ENCODE data around the gene SDK2. TPM values are rescaled to one million over a fixed set of nuclear protein-coding genes. Genes with fewer than 3 reads are reported as not detected.

SDK2 gene
- total and polyA plus RNA-seq, 4 donors: 0.15 to 5.3 (median 2.5) TPM

DNA sequence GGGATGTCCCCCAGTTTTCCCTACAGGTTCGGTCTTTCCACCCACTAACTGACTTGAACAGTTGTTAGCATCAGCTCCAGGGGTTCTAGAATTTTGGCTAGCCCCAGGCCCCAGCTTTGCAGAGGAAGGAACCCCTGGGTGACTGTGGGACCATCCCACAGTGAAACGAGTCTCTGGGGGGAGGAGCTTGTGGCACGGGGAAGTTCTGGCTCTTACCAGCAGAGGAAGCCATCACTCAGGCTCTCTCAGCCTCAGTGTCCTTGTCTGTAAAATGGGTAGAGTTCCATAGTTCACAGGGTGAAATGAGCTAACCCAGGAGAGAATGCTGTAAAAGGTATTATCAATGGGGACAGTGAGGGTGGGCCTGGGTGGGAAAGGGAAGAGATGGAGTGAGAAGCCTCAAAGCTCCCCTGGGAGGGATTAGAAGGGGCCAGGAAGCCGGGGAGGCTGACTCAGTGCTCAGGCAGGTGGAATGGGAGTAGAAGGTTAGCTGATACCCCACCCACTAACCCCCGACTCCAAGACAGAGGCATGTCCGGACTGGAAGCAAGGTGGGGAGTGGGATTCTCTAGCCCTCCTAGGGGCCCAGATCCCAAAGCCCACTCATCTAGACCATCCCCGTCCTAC, 301.6 kb downstream of the SDK2 start:
- Histone ChIP-seq H3K27me3 (ENCODE audit: control insufficient read depth in 1 of 2, insufficient read depth in 2 of 2, low read length in 1 of 2) (no peaks in the 10 kb centered on the region), H3K4me1 (ENCODE audit: control insufficient read depth in 1 of 2, insufficient read depth in 2 of 2, low read length in 2 of 2) (no peaks in the 10 kb centered on the region), H3K27ac (ENCODE audit: low read depth in 1 of 2, low read length in 2 of 2) (peak overlapping the region in 1 of 2 donors; percentile 14), H3K36me3 (ENCODE audit: control insufficient read depth in 1 of 2, insufficient read depth in 2 of 2, low read length in 1 of 2) (no peaks in the 10 kb centered on the region), H3K9me3 (ENCODE audit: control insufficient read depth, low read length) (no peaks in the 10 kb centered on the region), H3K4me3 (ENCODE audit: low read length in 2 of 2) (no peak overlapping the region)
- WGBS, 2 donors: 12 to 19% methylated on average over 7 of the region's 7 CpGs
- peak; percentile 0 for ATAC-seq (ENCODE audit: low FRiP score)
- no peak for DNase-seq
- intact Hi-C loops (cut with DNase I): loop anchor here in 1 of 2 donors (5.0 kb wide), 1 partner anchor 35 kb away; no protein-coding TSS in a partner anchor

DNA sequence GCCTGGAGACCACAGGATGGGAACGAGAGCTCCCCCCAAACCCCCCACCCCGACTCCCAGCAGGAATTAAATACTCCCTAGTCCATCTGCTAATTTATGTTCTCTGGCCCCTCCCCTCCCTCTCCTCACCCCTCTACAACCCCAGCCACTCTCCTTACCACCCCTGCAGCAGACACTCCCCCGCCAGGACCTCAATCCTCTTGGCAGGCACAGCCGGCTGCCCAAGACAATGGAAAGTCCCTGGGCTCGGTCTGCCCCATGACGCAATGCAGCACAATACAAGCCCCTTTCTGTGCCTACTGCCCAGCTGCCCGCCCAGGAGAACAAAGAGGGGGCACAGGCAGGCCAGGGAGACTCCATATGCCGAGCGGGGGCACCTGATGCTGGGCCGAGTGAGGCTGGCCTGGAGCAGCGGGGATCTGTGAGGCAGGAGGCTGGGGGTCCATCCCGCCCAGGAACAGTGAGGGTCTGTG, 302.2 kb downstream of the SDK2 start:
- Histone ChIP-seq H3K4me3 (ENCODE audit: low read length in 2 of 2) (no peak overlapping the region), H3K9me3 (ENCODE audit: control insufficient read depth, low read length) (no peaks in the 10 kb centered on the region), H3K36me3 (ENCODE audit: control insufficient read depth in 1 of 2, insufficient read depth in 2 of 2, low read length in 1 of 2) (no peaks in the 10 kb centered on the region), H3K27ac (ENCODE audit: low read depth in 1 of 2, low read length in 2 of 2) (no peak overlapping the region), H3K4me1 (ENCODE audit: control insufficient read depth in 1 of 2, insufficient read depth in 2 of 2, low read length in 2 of 2) (no peaks in the 10 kb centered on the region), H3K27me3 (ENCODE audit: control insufficient read depth in 1 of 2, insufficient read depth in 2 of 2, low read length in 1 of 2) (no peaks in the 10 kb centered on the region)
- ATAC-seq (ENCODE audit: low FRiP score): peak; percentile 63
- intact Hi-C loops (cut with DNase I): loop anchor here in 1 of 2 donors (5.0 kb wide), 1 partner anchor 35 kb away; no protein-coding TSS in a partner anchor
- DNase-seq: peak; percentile 87 to 88
- whole genome bisulfite sequencing, 2 donors: 22 to 25% methylated on average over 12 of the region's 12 CpGs

DNA sequence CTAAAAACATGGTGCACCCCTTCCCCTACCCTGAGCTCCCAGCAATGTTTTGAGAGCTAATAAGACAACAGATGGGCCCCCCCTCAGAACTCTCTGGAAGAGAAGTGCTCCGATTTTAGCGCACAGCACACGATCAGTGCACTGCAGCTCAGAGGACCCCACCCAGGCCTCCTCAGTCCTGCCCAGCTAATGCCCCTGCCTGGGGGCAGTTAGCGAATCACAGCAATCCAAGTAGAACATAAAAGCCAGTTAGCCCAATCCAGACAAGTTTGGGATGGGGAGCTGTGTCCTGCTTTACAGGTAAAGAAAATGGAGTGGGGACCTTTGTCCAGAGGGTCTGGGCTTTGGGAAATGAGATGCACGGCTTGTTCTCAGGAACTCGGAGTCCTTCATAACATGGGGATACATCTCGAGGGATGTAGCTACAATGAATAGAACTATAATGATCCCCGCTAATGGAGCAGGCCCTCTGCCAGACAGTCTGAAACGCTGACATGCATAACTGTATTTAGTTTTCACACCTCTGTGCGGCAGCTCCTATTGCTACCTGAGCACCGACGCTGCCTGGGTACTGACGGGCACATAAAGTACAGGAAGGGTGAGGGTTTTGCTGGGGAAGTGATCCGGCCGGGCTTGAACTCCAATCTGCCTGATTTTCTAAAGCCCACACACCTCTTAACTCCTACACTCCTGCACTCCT, 302.7 kb downstream of the SDK2 start:
- Histone ChIP-seq H3K27ac (ENCODE audit: low read depth in 1 of 2, low read length in 2 of 2) (no peak overlapping the region), H3K36me3 (ENCODE audit: control insufficient read depth in 1 of 2, insufficient read depth in 2 of 2, low read length in 1 of 2) (no peaks in the 10 kb centered on the region), H3K9me3 (ENCODE audit: control insufficient read depth, low read length) (no peaks in the 10 kb centered on the region), H3K27me3 (ENCODE audit: control insufficient read depth in 1 of 2, insufficient read depth in 2 of 2, low read length in 1 of 2) (no peaks in the 10 kb centered on the region), H3K4me3 (ENCODE audit: low read length in 2 of 2) (no peak overlapping the region), H3K4me1 (ENCODE audit: control insufficient read depth in 1 of 2, insufficient read depth in 2 of 2, low read length in 2 of 2) (no peaks in the 10 kb centered on the region)
- WGBS, 2 donors: 50 to 59% methylated on average over 15 of the region's 15 CpGs
- DNase-seq (no peak), ATAC-seq (ENCODE audit: low FRiP score) (no peak)
- intact Hi-C loops (cut with DNase I): loop anchor here in 1 of 2 donors (5.0 kb wide), 1 partner anchor 34 kb away; no protein-coding TSS in a partner anchor

DNA sequence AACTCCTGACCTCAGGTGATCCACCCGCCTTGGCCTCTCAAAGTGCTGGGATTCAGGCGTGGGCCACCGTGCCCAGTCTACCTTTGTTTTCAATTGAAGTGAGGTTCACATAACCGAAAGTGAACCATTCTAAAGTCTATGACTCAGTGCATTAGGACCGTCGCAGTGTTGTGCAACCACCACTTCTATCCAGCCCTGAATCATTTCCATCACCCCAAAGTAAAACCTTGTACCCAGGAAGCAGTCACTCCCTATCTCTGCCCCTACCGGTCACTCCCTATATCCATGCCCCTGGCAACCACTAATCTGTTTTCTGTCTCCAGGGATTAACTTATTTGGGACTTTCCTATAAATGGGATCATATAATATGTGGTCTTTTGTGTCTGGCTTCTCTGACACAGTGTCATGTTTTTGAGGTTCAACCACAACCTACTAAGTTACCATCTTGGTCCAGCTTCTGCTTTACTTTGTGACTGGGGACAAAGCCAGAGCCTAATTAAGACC, 304.1 kb downstream of the SDK2 start:
- Histone ChIP-seq H3K27me3 (ENCODE audit: control insufficient read depth in 1 of 2, insufficient read depth in 2 of 2, low read length in 1 of 2) (no peaks in the 10 kb centered on the region), H3K4me1 (ENCODE audit: control insufficient read depth in 1 of 2, insufficient read depth in 2 of 2, low read length in 2 of 2) (no peaks in the 10 kb centered on the region), H3K9me3 (ENCODE audit: control insufficient read depth, low read length) (no peaks in the 10 kb centered on the region), H3K4me3 (ENCODE audit: low read length in 2 of 2) (no peak overlapping the region), H3K36me3 (ENCODE audit: control insufficient read depth in 1 of 2, insufficient read depth in 2 of 2, low read length in 1 of 2) (no peaks in the 10 kb centered on the region), H3K27ac (ENCODE audit: low read depth in 1 of 2, low read length in 2 of 2) (peak overlapping the region in 1 of 2 donors; percentile 34)
- WGBS, 2 donors: 69 to 70% methylated on average over 7 of the region's 7 CpGs
- intact Hi-C loops (cut with DNase I): loop anchor here in 1 of 2 donors (5.0 kb wide), 1 partner anchor 33 kb away; no protein-coding TSS in a partner anchor
- ATAC-seq (ENCODE audit: low FRiP score) (peak; percentile 58), DNase-seq (peak in 1 of 2 donors; percentile 68)

- Histone ChIP-seq H3K27ac (ENCODE audit: low read depth in 1 of 2, low read length in 2 of 2) (no peak overlapping the region), H3K36me3 (ENCODE audit: control insufficient read depth in 1 of 2, insufficient read depth in 2 of 2, low read length in 1 of 2) (no peaks in the 10 kb centered on the region), H3K9me3 (ENCODE audit: control insufficient read depth, low read length) (no peaks in the 10 kb centered on the region), H3K4me1 (ENCODE audit: control insufficient read depth in 1 of 2, insufficient read depth in 2 of 2, low read length in 2 of 2) (no peaks in the 10 kb centered on the region), H3K4me3 (ENCODE audit: low read length in 2 of 2) (no peak overlapping the region), H3K27me3 (ENCODE audit: control insufficient read depth in 1 of 2, insufficient read depth in 2 of 2, low read length in 1 of 2) (no peaks in the 10 kb centered on the region)
- DNase-seq (no peak), ATAC-seq (ENCODE audit: low FRiP score) (no peak)
- 77 to 83% methylated on average over 22 of the region's 22 CpGs for WGBS, 2 donors
- intact Hi-C loops (cut with DNase I): no loop called here
Observed at GRCh38 chr17:73338566-73339197, 305.6 kb downstream of the SDK2 start.

DNA sequence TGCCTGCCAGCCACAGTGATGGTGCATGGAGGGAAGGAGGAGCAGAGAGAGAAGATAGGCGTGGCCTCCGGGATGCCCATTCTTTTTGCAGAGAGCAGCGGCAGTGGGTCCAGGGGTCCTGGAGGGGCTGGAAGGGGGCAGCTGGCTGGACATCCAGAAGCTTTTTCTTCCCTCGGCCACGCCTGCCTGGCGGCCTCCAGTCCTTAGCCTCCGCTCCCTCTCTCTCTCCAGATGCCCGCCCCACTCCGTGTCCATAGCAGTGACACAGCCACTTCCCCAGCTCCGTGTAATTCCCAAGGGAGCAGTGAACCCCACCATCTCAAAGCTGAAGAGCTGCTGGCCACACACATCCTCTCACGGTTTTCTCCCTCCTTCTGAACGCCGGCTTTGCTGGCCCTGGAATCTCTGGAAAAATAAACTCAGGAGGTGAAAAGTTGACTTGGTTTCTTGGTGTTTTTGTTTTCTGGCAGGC, 306.2 kb downstream of the SDK2 start:
- peak; percentile 78 to 83 for DNase-seq
- Histone ChIP-seq H3K36me3 (ENCODE audit: control insufficient read depth in 1 of 2, insufficient read depth in 2 of 2, low read length in 1 of 2) (no peaks in the 10 kb centered on the region), H3K4me1 (ENCODE audit: control insufficient read depth in 1 of 2, insufficient read depth in 2 of 2, low read length in 2 of 2) (no peaks in the 10 kb centered on the region), H3K9me3 (ENCODE audit: control insufficient read depth, low read length) (no peaks in the 10 kb centered on the region), H3K27ac (ENCODE audit: low read depth in 1 of 2, low read length in 2 of 2) (no peak overlapping the region), H3K27me3 (ENCODE audit: control insufficient read depth in 1 of 2, insufficient read depth in 2 of 2, low read length in 1 of 2) (no peaks in the 10 kb centered on the region), H3K4me3 (ENCODE audit: low read length in 2 of 2) (no peak overlapping the region)
- ATAC-seq (ENCODE audit: low FRiP score): peak; percentile 62
- WGBS, 2 donors: 6 to 20% methylated on average over 13 of the region's 13 CpGs
- intact Hi-C loops (cut with DNase I): no loop called here

DNA sequence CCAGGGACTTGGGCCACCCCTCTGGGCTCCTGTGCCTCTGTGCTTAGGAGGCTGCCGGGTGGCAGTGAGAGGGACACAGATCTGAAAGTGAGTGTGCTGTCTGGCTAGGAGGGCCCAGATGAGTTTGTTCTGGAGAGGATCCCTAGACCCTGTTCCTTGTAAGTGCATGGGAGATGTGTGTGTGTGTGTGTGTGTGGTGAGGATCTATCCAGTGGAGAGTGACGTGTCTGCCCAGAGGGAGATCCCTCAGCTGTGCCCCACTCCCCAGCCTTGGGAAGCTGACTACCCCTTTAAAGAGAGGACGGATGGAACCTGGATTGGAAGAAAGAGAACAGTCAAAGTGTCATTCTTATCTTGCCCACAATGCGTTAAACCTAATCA, 306.9 kb downstream of the SDK2 start:
- 77 to 87% methylated on average over 4 of the region's 4 CpGs for WGBS, 2 donors
- no peaks in the 10 kb centered on the region for H3K36me3 ChIP-seq (ENCODE audit: control insufficient read depth in 1 of 2, insufficient read depth in 2 of 2, low read length in 1 of 2)
- no peak overlapping the region for H3K27ac ChIP-seq (ENCODE audit: low read depth in 1 of 2, low read length in 2 of 2)
- no peaks in the 10 kb centered on the region for H3K27me3 ChIP-seq (ENCODE audit: control insufficient read depth in 1 of 2, insufficient read depth in 2 of 2, low read length in 1 of 2)
- no peaks in the 10 kb centered on the region for H3K4me1 ChIP-seq (ENCODE audit: control insufficient read depth in 1 of 2, insufficient read depth in 2 of 2, low read length in 2 of 2)
- H3K9me3 ChIP-seq (ENCODE audit: control insufficient read depth, low read length): no peaks in the 10 kb centered on the region
- ATAC-seq (ENCODE audit: low FRiP score) (no peak), DNase-seq (no peak)
- intact Hi-C loops (cut with DNase I): no loop called here
- no peak overlapping the region for H3K4me3 ChIP-seq (ENCODE audit: low read length in 2 of 2)

DNA sequence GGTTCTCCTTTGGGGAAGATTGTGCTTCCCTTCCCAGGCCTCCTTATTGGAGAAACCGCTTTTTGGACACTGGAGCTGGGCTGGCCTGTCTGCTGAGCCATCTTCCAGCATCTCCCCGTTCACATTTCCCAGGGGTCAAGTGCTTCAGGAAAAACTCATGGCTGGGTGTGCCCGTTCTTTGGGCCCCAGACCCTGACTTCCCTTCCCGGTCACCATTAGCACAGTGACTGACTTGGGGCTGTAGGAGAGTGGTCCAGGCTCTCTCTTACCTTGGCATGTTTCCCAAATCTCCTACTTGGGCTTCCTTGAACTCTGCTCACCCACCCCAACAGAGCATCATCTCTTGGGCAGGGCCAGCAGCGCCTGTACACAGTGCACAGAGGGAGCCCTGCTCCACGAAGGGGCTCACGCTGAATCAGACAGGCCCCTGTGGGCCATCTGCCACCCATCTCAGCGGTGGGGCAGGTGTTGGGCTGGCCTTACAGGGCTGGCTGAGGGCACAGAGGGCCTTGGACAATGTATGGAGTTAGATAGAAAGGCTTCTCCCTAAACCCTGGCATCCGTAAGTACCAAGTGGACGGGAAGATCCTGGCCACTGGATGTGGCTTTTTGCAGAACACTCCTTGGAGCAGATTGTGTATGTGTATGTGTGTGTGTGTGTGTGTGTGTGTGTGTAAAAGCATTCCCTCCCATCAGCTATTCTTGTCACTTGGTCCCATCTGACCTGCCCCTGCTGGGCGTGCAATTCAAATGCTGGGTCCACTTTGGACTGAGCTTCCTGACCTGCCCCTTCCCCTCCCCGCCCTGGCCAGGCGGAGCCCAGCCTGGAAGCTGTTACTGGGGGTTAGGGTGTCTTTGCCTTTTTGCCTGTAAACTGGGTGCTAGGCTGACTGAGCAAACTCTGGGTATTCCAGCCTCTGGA, 307.6 kb downstream of the SDK2 start:
- Histone ChIP-seq H3K27me3 (ENCODE audit: control insufficient read depth in 1 of 2, insufficient read depth in 2 of 2, low read length in 1 of 2) (no peaks in the 10 kb centered on the region), H3K4me1 (ENCODE audit: control insufficient read depth in 1 of 2, insufficient read depth in 2 of 2, low read length in 2 of 2) (no peaks in the 10 kb centered on the region), H3K36me3 (ENCODE audit: control insufficient read depth in 1 of 2, insufficient read depth in 2 of 2, low read length in 1 of 2) (no peaks in the 10 kb centered on the region), H3K4me3 (ENCODE audit: low read length in 2 of 2) (no peak overlapping the region), H3K9me3 (ENCODE audit: control insufficient read depth, low read length) (no peaks in the 10 kb centered on the region), H3K27ac (ENCODE audit: low read depth in 1 of 2, low read length in 2 of 2) (no peak overlapping the region)
- no peak for DNase-seq
- WGBS, 2 donors: 94 to 98% methylated on average over 13 of the region's 13 CpGs
- intact Hi-C loops (cut with DNase I): no loop called here
- no peak for ATAC-seq (ENCODE audit: low FRiP score)
